IPS-15b (cell line): ENCODE data around the gene B3GNT4.
"Not testable (repeated sequence)": the region's sequence is repeated elsewhere in the genome, so short reads cannot be mapped to it uniquely, and the experiment has no call there.

ENCODE experiments used
- H3K27me3 ChIP-seq: one replicate; pipeline ENCODE4 v1.6.1; 2013; ENCODE audit warnings: low read length; ENCODE audit not compliant: control insufficient read depth, insufficient read depth
- H3K36me3 ChIP-seq: one replicate; pipeline ENCODE4 v1.6.1; 2013; ENCODE audit warnings: low read length; ENCODE audit not compliant: control insufficient read depth, insufficient read depth
- H3K4me1 ChIP-seq: one replicate; pipeline ENCODE4 v1.6.1; 2013; ENCODE audit warnings: mild to moderate bottlenecking, low read length; ENCODE audit not compliant: control insufficient read depth, insufficient read depth
- H3K4me3 ChIP-seq: one replicate; pipeline ENCODE4 v1.5.1; 2013; ENCODE audit warnings: low read depth, low read length
- H3K9ac ChIP-seq: one replicate; pipeline ENCODE4 v1.6.1; 2013; ENCODE audit warnings: low read depth, mild to moderate bottlenecking, low read length
- H3K9me3 ChIP-seq: one replicate; pipeline ENCODE4 v1.6.1; 2013; ENCODE audit warnings: mild to moderate bottlenecking, low read length; ENCODE audit not compliant: control insufficient read depth, insufficient read depth

B3GNT4 gene

GRCh38 chr12:122190842-122191668 lies 12.5 kb upstream of the B3GNT4 start:
- Histone ChIP-seq H3K4me3 (no peak overlapping the region), H3K4me1 (no peaks in the 10 kb centered on the region), H3K9ac (no peak overlapping the region), H3K9me3 (no peaks in the 10 kb centered on the region), H3K27me3 (no peaks in the 10 kb centered on the region), H3K36me3 (no peaks in the 10 kb centered on the region)

- Histone ChIP-seq H3K4me3 (no peak overlapping the region), H3K36me3 (no peaks in the 10 kb centered on the region), H3K4me1 (no peaks in the 10 kb centered on the region), H3K9ac (no peak overlapping the region), H3K27me3 (peaks cover 3% of the 10 kb centered on the region), H3K9me3 (no peaks in the 10 kb centered on the region)
Measured at GRCh38 chr12:122192441-122192840, 11.1 kb upstream of the B3GNT4 start.

GRCh38 chr12:122194804-122195203 lies 8.7 kb upstream of the B3GNT4 start:
- no peaks in the 10 kb centered on the region for H3K4me1 ChIP-seq
- H3K9me3 ChIP-seq, result no peaks in the 10 kb centered on the region
- H3K36me3 ChIP-seq, result no peaks in the 10 kb centered on the region
- H3K4me3 ChIP-seq, result no peak overlapping the region
- H3K9ac ChIP-seq, result no peak overlapping the region
- H3K27me3 ChIP-seq, result peaks cover 3% of the 10 kb centered on the region

- Histone ChIP-seq H3K36me3 (no peaks in the 10 kb centered on the region), H3K4me3 (no peak overlapping the region), H3K9ac (no peak overlapping the region), H3K4me1 (no peaks in the 10 kb centered on the region), H3K27me3 (peaks cover 3% of the 10 kb centered on the region), H3K9me3 (no peaks in the 10 kb centered on the region)
Measured at GRCh38 chr12:122195405-122195804, 8.1 kb upstream of the B3GNT4 start.

- Histone ChIP-seq H3K9me3 (no peaks in the 10 kb centered on the region), H3K4me1 (no peaks in the 10 kb centered on the region), H3K4me3 (no peak overlapping the region), H3K9ac (no peak overlapping the region), H3K36me3 (no peaks in the 10 kb centered on the region), H3K27me3 (peaks cover 12% of the 10 kb centered on the region)
Measured at GRCh38 chr12:122197612-122197966, 5.9 kb upstream of the B3GNT4 start.

- Histone ChIP-seq H3K4me1 (no peaks in the 10 kb centered on the region), H3K9ac (no peak overlapping the region), H3K9me3 (no peaks in the 10 kb centered on the region), H3K27me3 (peaks cover 21% of the 10 kb centered on the region), H3K36me3 (no peaks in the 10 kb centered on the region), H3K4me3 (no peak overlapping the region)
Measured at GRCh38 chr12:122199484-122200355, 3.8 kb upstream of the B3GNT4 start.

GRCh38 chr12:122200541-122201175 lies 2.9 kb upstream of the B3GNT4 start:
- no peaks in the 10 kb centered on the region for H3K36me3 ChIP-seq
- peaks cover 30% of the 10 kb centered on the region for H3K27me3 ChIP-seq
- no peaks in the 10 kb centered on the region for H3K9me3 ChIP-seq
- no peaks in the 10 kb centered on the region for H3K4me1 ChIP-seq
- H3K9ac ChIP-seq, result no peak overlapping the region
- H3K4me3 ChIP-seq, result no peak overlapping the region

GRCh38 chr12:122201381-122201780 lies 2.1 kb upstream of the B3GNT4 start:
- Histone ChIP-seq H3K4me1 (no peaks in the 10 kb centered on the region), H3K9ac (no peak overlapping the region), H3K36me3 (no peaks in the 10 kb centered on the region), H3K9me3 (no peaks in the 10 kb centered on the region), H3K27me3 (peaks cover 36% of the 10 kb centered on the region), H3K4me3 (no peak overlapping the region)

- Histone ChIP-seq H3K9ac (no peak overlapping the region), H3K36me3 (peaks cover 2% of the 10 kb centered on the region), H3K4me3 (no peak overlapping the region), H3K9me3 (no peaks in the 10 kb centered on the region), H3K27me3 (peaks cover 33% of the 10 kb centered on the region), H3K4me1 (no peaks in the 10 kb centered on the region)
Measured at GRCh38 chr12:122202017-122202416, 1.5 kb upstream of the B3GNT4 start.

- H3K36me3 ChIP-seq, H3K9ac ChIP-seq, H3K4me1 ChIP-seq, H3K9me3 ChIP-seq: not testable (repeated sequence)
- Histone ChIP-seq H3K4me3 (peak overlapping the region; percentile 65), H3K27me3 (peaks cover 33% of the 10 kb centered on the region)
Measured at GRCh38 chr12:122202811-122203210, 698 bp upstream of the B3GNT4 start.

GRCh38 chr12:122204167-122205052 lies 901 bp downstream of the B3GNT4 start:
- Histone ChIP-seq H3K27me3 (peaks cover 33% of the 10 kb centered on the region), H3K36me3 (peaks cover 12% of the 10 kb centered on the region), H3K4me3 (peak overlapping the region; percentile 65), H3K9me3 (no peaks in the 10 kb centered on the region), H3K9ac (no peak overlapping the region), H3K4me1 (no peaks in the 10 kb centered on the region)
